ENCODE measurements around the gene COX7B. TPM values are rescaled to one million over a fixed set of nuclear protein-coding genes. Genes with fewer than 3 reads are reported as not detected.

COX7B gene
- total and polyA plus RNA-seq, 2 of the 8 experiments (the other 6 are each of a cell fraction or from before 2014, with no cell fraction given), result 268 to 974 TPM

GRCh38 chrX:77925764-77926163 lies 26.5 kb downstream of the COX7B start (continued):
- no peak for TF ChIP-seq JUN (IDR thresholded peaks at IDR 0.05; ENCODE audit: low read depth, low read length)
- TF ChIP-seq GABPA (IDR thresholded peaks at IDR 0.05; ENCODE audit: borderline replicate concordance, insufficient read depth, low read length), result no peak
- no peak for TF ChIP-seq BRCA1 (IDR thresholded peaks at IDR 0.05; ENCODE audit: low read depth, low read length)
- no peak for TF ChIP-seq TEAD4 (IDR thresholded peaks at IDR 0.05; ENCODE audit: low read depth, low read length)
